GM12875 (cell line): ENCODE data around the gene PRR36.

Experiments used
- H3K4me3 ChIP-seq: one replicate; pipeline ENCODE4 v1.5.1; 2011; ENCODE audit warnings: low read depth, low read length, control low read depth
- TF ChIP-seq, protein P1 (sequence below): IDR thresholded peaks from 2 replicates; pipeline ENCODE4 v1.5.1; 2011; ENCODE audit warnings: low read depth, mild to moderate bottlenecking, control low read depth, inconsistent platforms, low read length, moderate library complexity, borderline replicate concordance; ENCODE audit not compliant: insufficient read depth

The PRR36 gene

DNA sequence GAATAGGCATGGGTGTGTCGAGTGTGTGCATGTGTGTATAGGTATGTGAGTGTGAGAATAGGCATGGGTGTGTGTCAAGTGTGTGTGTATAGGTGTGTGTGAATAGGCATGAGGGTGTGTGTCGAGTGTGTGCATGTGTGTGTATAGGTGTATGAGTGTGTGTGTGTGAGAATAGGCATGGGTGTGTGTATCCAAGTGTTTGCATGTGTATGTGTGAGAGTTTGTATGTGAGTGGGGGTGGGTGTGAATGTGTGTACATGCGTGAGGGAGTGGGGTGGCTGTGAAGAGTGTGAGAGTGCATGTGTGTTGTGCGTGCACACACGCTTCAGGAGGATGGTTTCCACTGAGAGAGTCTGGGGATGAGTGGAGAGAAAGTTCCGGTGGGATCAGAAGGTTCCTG is 30.7 kb downstream of the PRR36 start:
- TF ChIP-seq, protein P1, sequence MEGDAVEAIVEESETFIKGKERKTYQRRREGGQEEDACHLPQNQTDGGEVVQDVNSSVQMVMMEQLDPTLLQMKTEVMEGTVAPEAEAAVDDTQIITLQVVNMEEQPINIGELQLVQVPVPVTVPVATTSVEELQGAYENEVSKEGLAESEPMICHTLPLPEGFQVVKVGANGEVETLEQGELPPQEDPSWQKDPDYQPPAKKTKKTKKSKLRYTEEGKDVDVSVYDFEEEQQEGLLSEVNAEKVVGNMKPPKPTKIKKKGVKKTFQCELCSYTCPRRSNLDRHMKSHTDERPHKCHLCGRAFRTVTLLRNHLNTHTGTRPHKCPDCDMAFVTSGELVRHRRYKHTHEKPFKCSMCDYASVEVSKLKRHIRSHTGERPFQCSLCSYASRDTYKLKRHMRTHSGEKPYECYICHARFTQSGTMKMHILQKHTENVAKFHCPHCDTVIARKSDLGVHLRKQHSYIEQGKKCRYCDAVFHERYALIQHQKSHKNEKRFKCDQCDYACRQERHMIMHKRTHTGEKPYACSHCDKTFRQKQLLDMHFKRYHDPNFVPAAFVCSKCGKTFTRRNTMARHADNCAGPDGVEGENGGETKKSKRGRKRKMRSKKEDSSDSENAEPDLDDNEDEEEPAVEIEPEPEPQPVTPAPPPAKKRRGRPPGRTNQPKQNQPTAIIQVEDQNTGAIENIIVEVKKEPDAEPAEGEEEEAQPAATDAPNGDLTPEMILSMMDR: no peak
- H3K4me3 ChIP-seq: no peak overlapping the region

DNA sequence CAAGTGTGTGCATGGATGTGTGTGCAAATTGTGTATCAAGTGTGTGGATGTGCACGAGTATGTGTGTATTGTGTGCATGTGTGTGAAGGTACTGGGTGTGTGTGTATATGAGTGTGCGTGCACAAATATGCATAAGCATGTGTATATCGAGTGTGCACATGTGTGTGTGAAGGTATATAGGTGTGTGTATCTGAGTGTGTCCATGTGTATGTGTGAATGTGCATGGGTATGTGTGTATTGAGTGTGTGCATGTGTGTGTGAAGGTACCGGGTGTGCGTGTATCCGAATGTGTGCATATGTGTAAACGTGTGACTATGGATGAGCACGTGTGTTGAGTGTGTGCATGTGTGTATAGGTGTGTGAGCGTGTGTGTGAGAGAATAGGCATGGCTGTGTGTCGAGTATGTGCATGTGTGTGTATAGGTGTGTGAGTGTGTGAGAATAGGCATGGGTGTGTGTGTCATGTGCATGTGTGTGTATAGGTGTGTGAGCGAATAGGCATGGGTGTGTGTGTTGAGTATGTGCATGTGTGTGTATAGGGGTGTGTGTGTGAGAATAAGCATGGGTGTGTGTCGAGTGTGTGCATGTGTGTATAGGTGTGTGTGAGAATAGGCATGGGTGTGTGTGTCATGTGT is 31.4 kb downstream of the PRR36 start:
- no peak overlapping the region for H3K4me3 ChIP-seq
- TF ChIP-seq, protein P1: no peak

DNA sequence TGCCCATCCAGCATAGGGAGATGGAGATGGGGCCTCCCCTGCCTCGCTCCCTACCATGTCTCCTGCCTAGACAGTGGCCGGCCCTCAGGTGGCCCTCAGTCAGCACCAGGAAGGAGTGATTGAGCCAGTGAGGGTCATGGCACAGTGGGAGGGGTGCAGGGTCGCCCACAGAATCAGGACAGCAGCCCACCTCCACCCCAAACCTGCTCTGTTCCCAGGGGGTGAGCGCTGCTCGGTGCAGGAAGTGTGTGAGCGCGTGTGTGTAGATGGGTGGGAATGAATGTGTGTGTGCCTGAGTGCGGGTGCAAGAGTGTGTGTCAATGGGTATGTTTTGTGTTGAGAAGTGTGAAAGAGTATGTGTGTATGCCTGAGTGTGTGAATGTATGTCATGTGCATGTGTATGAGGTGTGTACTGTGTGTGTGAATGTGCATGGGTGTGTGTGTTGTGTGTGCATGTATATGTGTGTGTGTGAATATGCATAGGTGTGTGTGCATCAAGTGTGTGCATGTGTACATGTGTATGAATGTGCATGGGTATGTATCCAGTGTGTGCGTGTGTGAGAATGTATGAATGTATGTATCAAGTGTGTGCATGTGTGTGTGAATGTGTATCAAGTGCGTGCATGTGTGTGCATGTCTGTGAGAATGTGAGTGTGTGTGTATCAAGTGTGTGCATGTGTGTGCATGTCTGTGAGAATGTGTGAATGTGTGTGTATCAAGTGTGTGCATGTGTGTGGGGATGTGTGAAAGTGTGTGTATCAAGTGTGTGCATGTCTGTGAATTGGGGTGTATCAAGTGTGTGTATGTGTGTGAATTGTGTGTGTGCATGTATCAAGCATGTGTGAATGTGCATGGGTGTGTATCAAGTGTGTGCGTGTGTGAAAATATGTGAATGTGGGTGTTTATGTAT is 32.2 kb downstream of the PRR36 start:
- no peak overlapping the region for H3K4me3 ChIP-seq
- TF ChIP-seq, protein P1: no peak

DNA sequence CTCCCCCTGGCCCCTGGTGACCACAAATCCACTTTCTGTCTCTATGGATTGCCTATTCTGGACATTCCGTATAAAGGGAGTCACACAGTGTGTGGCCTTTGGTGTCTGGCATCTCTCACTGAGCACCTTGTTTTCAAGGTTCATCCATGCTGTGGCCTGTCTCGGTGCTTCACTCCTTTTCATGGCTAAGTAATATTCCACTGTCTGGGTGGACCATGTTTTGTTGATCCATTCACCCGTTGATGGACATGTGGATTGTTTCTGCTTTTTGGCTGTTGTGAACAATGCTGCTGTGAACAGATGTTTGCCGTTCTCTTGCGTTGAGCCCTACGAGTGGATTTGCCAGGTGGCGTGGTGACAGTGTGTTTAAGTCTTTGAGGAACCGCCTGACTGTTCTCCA is 33.6 kb downstream of the PRR36 start:
- TF ChIP-seq, protein P1: no peak

DNA sequence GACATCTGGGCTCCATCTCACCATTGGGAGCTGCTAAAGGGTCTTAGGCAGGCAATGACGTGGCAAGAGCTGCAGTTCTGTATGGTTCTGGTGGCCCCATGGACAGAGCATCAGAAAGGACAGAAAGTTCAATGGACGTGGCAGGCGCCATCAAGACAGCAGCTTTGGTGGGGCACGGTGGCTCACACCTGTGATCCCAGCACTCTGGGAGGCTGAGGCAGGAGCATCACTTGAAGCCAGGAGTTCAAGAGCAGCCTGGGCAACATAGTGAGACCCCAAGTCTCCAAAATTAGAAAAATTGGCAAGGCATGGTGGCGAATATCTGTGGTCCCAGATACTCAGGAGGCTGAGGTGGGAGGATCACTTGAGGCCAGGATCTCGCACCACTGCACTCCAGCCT is 34.7 kb downstream of the PRR36 start:
- TF ChIP-seq, protein P1: no peak
- H3K4me3 ChIP-seq: no peak overlapping the region

More for the DNA sequence above, 33.6 kb downstream of the PRR36 start:
- H3K4me3 ChIP-seq: no peak overlapping the region

DNA sequence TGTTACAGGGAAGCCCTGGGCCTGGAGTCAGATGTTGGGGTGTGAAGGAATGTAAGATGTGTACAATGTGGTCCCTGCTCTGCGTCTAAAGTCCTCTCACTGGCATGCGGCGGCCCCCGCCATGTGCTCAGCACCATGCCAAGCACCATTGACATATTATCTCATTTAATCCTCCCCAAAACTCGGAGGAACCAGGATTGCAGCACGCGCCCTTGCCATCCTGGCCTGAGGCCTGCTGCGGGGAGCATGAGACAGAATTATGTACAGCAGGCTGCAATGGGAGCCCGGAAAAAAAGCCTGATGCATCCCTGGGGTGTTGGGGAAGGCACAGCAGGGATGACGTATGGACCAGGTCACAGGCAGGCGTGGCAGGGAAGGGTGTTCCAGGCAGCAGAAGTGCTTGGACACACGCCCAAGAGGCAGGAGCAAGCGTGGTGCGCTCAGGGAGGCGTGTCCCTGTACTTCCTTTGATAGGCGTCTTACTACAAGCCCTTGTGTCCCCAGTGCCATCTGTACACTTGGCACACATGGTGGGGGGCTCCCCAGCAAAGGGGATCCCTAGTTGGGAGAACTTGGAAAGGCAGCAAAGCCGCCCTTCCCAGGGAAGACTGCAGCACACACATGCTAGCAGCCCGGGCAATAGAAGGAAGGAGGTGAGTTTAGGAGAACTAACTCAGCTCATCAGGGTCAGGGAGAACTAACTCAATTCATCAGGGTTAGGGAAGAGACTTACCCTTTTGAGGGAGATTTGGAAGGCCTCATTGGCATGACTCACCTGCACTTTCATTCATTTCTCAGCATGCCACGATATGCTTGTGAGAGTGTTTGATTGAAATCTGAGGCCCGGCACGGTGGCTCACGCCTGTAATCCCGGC is 40.7 kb downstream of the PRR36 start:
- H3K4me3 ChIP-seq: no peak overlapping the region
- TF ChIP-seq, protein P1: no peak
